Mucosa of descending colon (tissue), 3 donors: Measurements from ENCODE around the gene TSFM. TPM values are rescaled to one million over a fixed set of nuclear protein-coding genes. Genes with fewer than 3 reads are reported as not detected.

Source experiments
- ATAC-seq: fragments of 200-7000 bp; cut with Tn5 transposase; one replicate; pipeline ENCODE4 v1.9.1; 2020; ENCODE audit warnings: mild to moderate bottlenecking, moderate library complexity
- DNase-seq, 3 donors: peaks; one replicate each; pipeline ENCODE4 v3.0.0-alpha.2; 2020
- H3K36me3 ChIP-seq: fragments of 200-600 bp; one replicate; pipeline ENCODE4 v1.8.0; 2021; ENCODE audit warnings: low read depth, mild to moderate bottlenecking
- H3K4me1 ChIP-seq: fragments of 200-600 bp; one replicate; pipeline ENCODE4 v1.8.0; 2021; ENCODE audit warnings: low read depth, mild to moderate bottlenecking
- H3K4me3 ChIP-seq: fragments of 200-600 bp; one replicate; pipeline ENCODE4 v1.8.0; 2021; ENCODE audit warnings: mild to moderate bottlenecking
- H3K9me3 ChIP-seq: fragments of 200-600 bp; one replicate; pipeline ENCODE4 v1.8.0; 2021; ENCODE audit warnings: mild to moderate bottlenecking
- CTCF ChIP-seq: fragments of 200-600 bp; IDR thresholded peaks from one replicate; pipeline ENCODE4 v1.8.0; 2022; ENCODE audit warnings: antibody characterized with exemption, mild to moderate bottlenecking
- intact Hi-C, 2 donors: fragments of 100-400 bp; cut with DNase I in 1 of 2; cut with micrococcal nuclease in 1 of 2; formaldehyde crosslinking; loops; one replicate each; pipeline versions ENCODE4 v1.11.0 to v1.11.1; 2022; cut with DNase I, micrococcal nuclease
- total RNA-seq, 3 donors: library from RNA; stranded (reverse); fragmentation: NEBNext Ultra II Directional in 2 of 3; extraction: Animal tissue kit (Norgen Biotek cat#: 25700) in 2 of 3; gene quantifications; one replicate each; pipeline versions ENCODE4 v1.2.1 to v1.2.4, GENCODE V29; 2021 to 2023
- donor health status: DM: no; HTN: no; CAD: no; lungs with moderate emphysema.
- donor health status: DM: no; HTN: no; CAD: no.
- donor health status: DM: no; HTN: yes; CAD: no.

TSFM gene
- total RNA-seq, 3 donors from 2014 or later = 26.1 to 32.9 (median 29.0) TPM

GRCh38 chr12:57767305-57767698 lies 15.3 kb upstream of the TSFM start:
- no peak for TF ChIP-seq CTCF
- Histone ChIP-seq H3K36me3 (no peaks in the 10 kb centered on the region), H3K4me3 (no peak overlapping the region), H3K9me3 (no peaks in the 10 kb centered on the region), H3K4me1 (peaks cover 28% of the 10 kb centered on the region)
- DNase-seq (no peak), ATAC-seq (no peak)
- intact Hi-C loops = no loop called here

DNA sequence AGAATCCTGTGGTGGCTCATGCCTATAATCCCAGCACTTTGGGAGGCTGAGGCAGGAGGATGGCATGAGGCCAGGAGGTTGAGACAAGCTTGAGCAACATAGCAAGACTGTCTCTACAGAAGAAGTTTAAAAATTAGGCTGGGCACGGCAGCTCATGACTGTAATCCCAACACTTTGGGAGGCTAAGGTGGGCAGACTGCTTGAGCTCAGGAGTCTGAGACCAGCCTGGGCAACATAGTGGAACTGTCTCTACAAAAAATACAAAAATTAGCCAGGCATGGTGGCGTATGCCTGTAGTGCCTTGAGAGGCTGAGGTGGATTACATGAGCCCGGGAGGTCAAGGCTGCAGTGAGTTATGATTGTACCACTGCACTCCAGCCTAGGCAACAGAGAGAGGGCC lies 14.7 kb upstream of the TSFM start:
- Histone ChIP-seq H3K4me3 (no peak overlapping the region), H3K9me3 (no peaks in the 10 kb centered on the region), H3K4me1 (peaks cover 28% of the 10 kb centered on the region), H3K36me3 (no peaks in the 10 kb centered on the region)
- TF ChIP-seq CTCF = no peak
- ATAC-seq (no peak), DNase-seq (no peak)
- intact Hi-C loops = no loop called here

DNA sequence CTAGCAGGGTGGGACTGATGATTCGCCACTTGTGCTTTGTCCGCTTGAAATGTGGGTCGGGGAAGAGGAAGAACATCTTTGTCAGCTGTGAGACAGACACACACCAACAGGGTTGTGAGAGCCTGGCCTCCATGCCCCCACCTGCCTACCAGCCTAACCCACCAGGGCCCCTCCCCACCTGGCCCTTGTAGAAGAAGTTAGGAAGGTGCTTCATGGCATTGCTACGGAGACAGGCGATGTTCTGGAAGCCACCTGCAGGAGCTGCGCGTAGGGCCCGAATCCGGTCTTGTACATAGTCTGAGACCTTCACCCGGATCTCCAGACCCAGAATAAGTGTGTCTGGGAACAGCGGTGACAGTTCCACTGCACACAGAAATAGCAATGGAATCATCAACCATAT lies 13.0 kb upstream of the TSFM start:
- DNase-seq (no peak), ATAC-seq (no peak)
- intact Hi-C loops = no loop called here
- no peak overlapping the region for H3K4me3 ChIP-seq
- no peaks in the 10 kb centered on the region for H3K36me3 ChIP-seq
- peaks cover 34% of the 10 kb centered on the region for H3K4me1 ChIP-seq
- TF ChIP-seq CTCF = no peak
- no peaks in the 10 kb centered on the region for H3K9me3 ChIP-seq

DNA sequence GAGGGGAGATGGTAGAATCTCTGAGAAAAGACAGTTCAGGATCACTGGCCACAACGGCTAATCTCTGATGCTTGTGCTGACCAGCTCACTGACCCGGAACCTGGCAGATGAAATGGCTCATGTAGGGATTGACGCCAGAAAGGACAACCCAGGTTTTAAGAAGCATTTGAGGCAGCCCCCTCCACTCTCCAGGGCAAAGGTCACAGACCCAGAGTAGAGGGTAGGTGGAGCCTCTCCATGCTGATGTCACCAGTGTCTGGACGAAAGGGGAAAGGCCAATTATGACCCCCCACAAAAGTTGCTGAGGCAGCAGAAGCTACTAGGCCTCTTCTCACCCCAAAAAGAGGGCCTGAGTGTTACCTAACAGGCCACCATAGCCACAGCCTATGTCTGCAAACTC lies 11.9 kb upstream of the TSFM start:
- no peak for DNase-seq
- Histone ChIP-seq H3K4me1 (peaks cover 28% of the 10 kb centered on the region), H3K4me3 (no peak overlapping the region), H3K9me3 (no peaks in the 10 kb centered on the region), H3K36me3 (no peaks in the 10 kb centered on the region)
- intact Hi-C loops = no loop called here
- no peak for ATAC-seq
- TF ChIP-seq CTCF = no peak

DNA sequence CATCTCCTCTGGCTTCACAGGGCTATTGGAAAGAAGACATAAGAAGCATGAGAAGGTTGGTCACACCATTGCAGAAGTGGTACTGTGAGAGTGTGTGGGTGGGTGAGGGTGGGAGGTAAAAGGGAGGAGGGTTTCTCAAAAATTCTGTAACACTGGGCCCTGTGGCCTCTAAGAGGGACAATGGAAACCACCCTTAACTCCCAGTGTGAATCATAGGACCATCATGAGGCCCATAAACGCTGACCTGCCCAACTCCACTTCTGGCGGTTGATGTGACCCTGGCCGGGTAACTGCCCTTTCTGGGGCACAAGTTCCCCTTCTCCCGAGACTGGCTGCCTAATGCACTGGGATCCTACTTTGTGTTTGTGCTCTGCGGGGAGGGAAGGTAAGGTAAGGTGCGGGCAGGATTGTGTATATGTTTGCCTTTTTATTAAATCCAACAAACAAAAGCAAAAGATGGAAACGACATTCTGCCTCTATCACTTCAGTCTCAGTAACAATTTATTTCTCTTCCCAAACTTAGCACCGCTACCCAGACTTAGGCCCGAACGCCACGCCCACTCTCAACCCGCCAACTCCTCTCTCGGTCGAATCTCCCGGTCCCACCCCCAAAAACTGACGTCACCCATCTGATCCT lies 11.2 kb upstream of the TSFM start:
- peak overlapping the region; percentile 50 for H3K4me3 ChIP-seq
- TF ChIP-seq CTCF = no peak
- peak; percentile 69 for ATAC-seq
- intact Hi-C loops = no loop called here
- peaks cover 22% of the 10 kb centered on the region for H3K4me1 ChIP-seq
- peak; percentile 86 to 92 (median 91) for DNase-seq
- H3K9me3 ChIP-seq = no peaks in the 10 kb centered on the region
- no peaks in the 10 kb centered on the region for H3K36me3 ChIP-seq
